DND-41 (cell line): ENCODE data around the gene GFM1.

ENCODE experiments used
- CTCF ChIP-seq: IDR thresholded peaks from 2 replicates; pipeline ENCODE4 v1.5.1; 2012; ENCODE audit warnings: borderline replicate concordance, low read length, moderate library complexity, mild to moderate bottlenecking; ENCODE audit not compliant: poor library complexity, severe bottlenecking; ENCODE audit errors: extremely low read depth
- EZH2 ChIP-seq: IDR thresholded peaks from 3 replicates; pipeline ENCODE4 v1.6.1; 2012; ENCODE audit warnings: borderline replicate concordance, low read depth, mild to moderate bottlenecking, moderate library complexity, low read length, inconsistent platforms; ENCODE audit not compliant: severe bottlenecking

GRCh38 chr3:158685159-158685558 is 40.8 kb downstream of the GFM1 start:
- no peak for TF ChIP-seq CTCF
- no peak for TF ChIP-seq EZH2
